Measurements from ENCODE around the gene PAK4. TPM values are rescaled to one million over a fixed set of nuclear protein-coding genes. Genes with fewer than 3 reads are reported as not detected.

Gene PAK4
- total RNA-seq, 4 donors from 2014 or later: 20.7 to 25.3 (median 23.6) TPM

GRCh38 chr19:39199025-39199424, 73.4 kb downstream of the PAK4 start:
- Histone ChIP-seq H3K27ac (no peak overlapping the region), H3K27me3 (peaks cover 81% of the 10 kb centered on the region), H3K9me3 (no peaks in the 10 kb centered on the region), H3K4me1 (peaks cover 20% of the 10 kb centered on the region), H3K36me3 (no peaks in the 10 kb centered on the region), H3K4me3 (no peak overlapping the region)
- no peak for TF ChIP-seq POLR2A (IDR thresholded peaks at IDR 0.05)
- no peak for TF ChIP-seq CTCF (IDR thresholded peaks at IDR 0.05)
- TF ChIP-seq EP300 (IDR thresholded peaks at IDR 0.05): no peak
- TF ChIP-seq POLR2AphosphoS5 (IDR thresholded peaks at IDR 0.05): no peak
- WGBS: 48% methylated on average over 11 of the region's 11 CpGs
- DNase-seq (ENCODE audit: low spot score in 2 of 2): no peak

GRCh38 chr19:39200066-39200802, 74.6 kb downstream of the PAK4 start:
- peaks cover 85% of the 10 kb centered on the region for H3K27me3 ChIP-seq
- no peaks in the 10 kb centered on the region for H3K9me3 ChIP-seq
- 87% methylated on average over 15 of the region's 32 CpGs for WGBS
- no peaks in the 10 kb centered on the region for H3K36me3 ChIP-seq
- no peak for TF ChIP-seq EP300 (IDR thresholded peaks at IDR 0.05)
- no peak for TF ChIP-seq POLR2AphosphoS5 (IDR thresholded peaks at IDR 0.05)
- TF ChIP-seq CTCF (IDR thresholded peaks at IDR 0.05): no peak
- TF ChIP-seq POLR2A (IDR thresholded peaks at IDR 0.05): no peak
- DNase-seq (ENCODE audit: low spot score in 2 of 2): no peak
- no peak overlapping the region for H3K27ac ChIP-seq
- no peak overlapping the region for H3K4me3 ChIP-seq
- peaks cover 20% of the 10 kb centered on the region for H3K4me1 ChIP-seq

GRCh38 chr19:39200803-39201115, 75.2 kb downstream of the PAK4 start:
- Histone ChIP-seq H3K27me3 (peaks cover 85% of the 10 kb centered on the region), H3K27ac (no peak overlapping the region)
- WGBS: 77% methylated on average over 3 of the region's 3 CpGs

GRCh38 chr19:39202998-39203355, 77.4 kb downstream of the PAK4 start:
- Histone ChIP-seq H3K9me3 (no peaks in the 10 kb centered on the region), H3K4me1 (no peaks in the 10 kb centered on the region), H3K4me3 (no peak overlapping the region), H3K27ac (no peak overlapping the region), H3K27me3 (peaks cover 73% of the 10 kb centered on the region), H3K36me3 (no peaks in the 10 kb centered on the region)
- no peak for TF ChIP-seq CTCF (IDR thresholded peaks at IDR 0.05)
- TF ChIP-seq EP300 (IDR thresholded peaks at IDR 0.05): no peak
- DNase-seq (ENCODE audit: low spot score in 2 of 2): no peak
- WGBS: 100% methylated on average over 1 of the region's 1 CpG

More at GRCh38 chr19:39200803-39201115, 75.2 kb downstream of the PAK4 start:
- Histone ChIP-seq H3K4me1 (peaks cover 20% of the 10 kb centered on the region), H3K36me3 (no peaks in the 10 kb centered on the region), H3K9me3 (no peaks in the 10 kb centered on the region), H3K4me3 (no peak overlapping the region)
- no peak for TF ChIP-seq EP300 (IDR thresholded peaks at IDR 0.05)
- no peak for TF ChIP-seq CTCF (IDR thresholded peaks at IDR 0.05)
- TF ChIP-seq POLR2AphosphoS5 (IDR thresholded peaks at IDR 0.05): no peak
- TF ChIP-seq POLR2A (IDR thresholded peaks at IDR 0.05): no peak
- no peak for DNase-seq (ENCODE audit: low spot score in 2 of 2)

GRCh38 chr19:39203372-39204341, 78.1 kb downstream of the PAK4 start, which contains the start of gene SYCN:
SYCN (minus strand) TSS chr19:39204263; CDS start chr19:39204254, 9 bp downstream.
- H3K27me3 ChIP-seq: peaks cover 67% of the 10 kb centered on the region
- WGBS: 40% methylated on average over 19 of the region's 57 CpGs

More at GRCh38 chr19:39203372-39204341, 78.1 kb downstream of the PAK4 start, which contains the start of gene SYCN:
- Histone ChIP-seq H3K4me3 (no peak within 1 kb of the TSS), H3K27ac (no peak within 1 kb of the TSS), H3K36me3 (no peaks in the 10 kb centered on the region), H3K9me3 (no peaks in the 10 kb centered on the region), H3K4me1 (no peaks in the 10 kb centered on the region)
- no peak for TF ChIP-seq POLR2A (IDR thresholded peaks at IDR 0.05)
- TF ChIP-seq EP300 (IDR thresholded peaks at IDR 0.05): no peak
- no peak for TF ChIP-seq CTCF (IDR thresholded peaks at IDR 0.05)
- TF ChIP-seq POLR2AphosphoS5 (IDR thresholded peaks at IDR 0.05): no peak
- no peak for DNase-seq (ENCODE audit: low spot score in 2 of 2)

All from suprapubic skin (tissue), 4 donors.